Measurements from ENCODE around the gene F8. TPM values are rescaled to one million over a fixed set of nuclear protein-coding genes. Genes with fewer than 3 reads are reported as not detected.

The F8 gene
- total RNA-seq, 2 donors from 2014 or later = 13.2 to 39.1 TPM

DNA sequence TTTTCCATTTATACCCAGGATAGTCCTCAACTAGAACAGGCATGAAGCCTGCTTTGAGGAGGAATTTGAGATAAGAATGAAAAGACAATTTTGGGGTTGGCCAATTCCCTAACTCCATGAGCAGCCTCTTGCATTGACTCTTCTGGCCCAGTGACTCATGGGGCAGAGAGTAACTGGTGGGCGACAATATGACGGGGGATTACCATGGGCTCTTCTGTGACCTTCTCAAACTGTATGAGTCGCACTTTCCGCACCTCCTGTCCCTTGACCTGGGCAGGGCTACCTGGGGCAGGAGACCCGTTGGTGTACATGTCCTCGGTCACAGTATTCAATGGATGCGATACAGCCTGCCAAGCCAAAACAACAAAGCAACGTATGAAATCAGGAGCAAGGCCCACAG is 230.6 kb downstream of the F8 start:
- TF ChIP-seq, protein P1, sequence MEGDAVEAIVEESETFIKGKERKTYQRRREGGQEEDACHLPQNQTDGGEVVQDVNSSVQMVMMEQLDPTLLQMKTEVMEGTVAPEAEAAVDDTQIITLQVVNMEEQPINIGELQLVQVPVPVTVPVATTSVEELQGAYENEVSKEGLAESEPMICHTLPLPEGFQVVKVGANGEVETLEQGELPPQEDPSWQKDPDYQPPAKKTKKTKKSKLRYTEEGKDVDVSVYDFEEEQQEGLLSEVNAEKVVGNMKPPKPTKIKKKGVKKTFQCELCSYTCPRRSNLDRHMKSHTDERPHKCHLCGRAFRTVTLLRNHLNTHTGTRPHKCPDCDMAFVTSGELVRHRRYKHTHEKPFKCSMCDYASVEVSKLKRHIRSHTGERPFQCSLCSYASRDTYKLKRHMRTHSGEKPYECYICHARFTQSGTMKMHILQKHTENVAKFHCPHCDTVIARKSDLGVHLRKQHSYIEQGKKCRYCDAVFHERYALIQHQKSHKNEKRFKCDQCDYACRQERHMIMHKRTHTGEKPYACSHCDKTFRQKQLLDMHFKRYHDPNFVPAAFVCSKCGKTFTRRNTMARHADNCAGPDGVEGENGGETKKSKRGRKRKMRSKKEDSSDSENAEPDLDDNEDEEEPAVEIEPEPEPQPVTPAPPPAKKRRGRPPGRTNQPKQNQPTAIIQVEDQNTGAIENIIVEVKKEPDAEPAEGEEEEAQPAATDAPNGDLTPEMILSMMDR (IDR thresholded peaks at IDR 0.05) = no peak
- no peak for TF ChIP-seq POLR2AphosphoS5 (IDR thresholded peaks at IDR 0.05)
- TF ChIP-seq POLR2A (IDR thresholded peaks at IDR 0.05) = no peak
- Histone ChIP-seq H3K4me3 (no peak overlapping the region), H3K9me3 (no peaks in the 10 kb centered on the region), H3K36me3 (no peaks in the 10 kb centered on the region), H3K4me1 (replicated peaks) (no peaks in the 10 kb centered on the region), H3K27me3 (replicated peaks; ENCODE audit: insufficient read depth) (no peaks in the 10 kb centered on the region), H3K27ac (no peak overlapping the region)
- WGBS = 94% methylated on average over 6 of the region's 8 CpGs
- intact Hi-C loops (cut with DNase I) = no loop called here
- no peak for DNase-seq (ENCODE audit: low spot score)

DNA sequence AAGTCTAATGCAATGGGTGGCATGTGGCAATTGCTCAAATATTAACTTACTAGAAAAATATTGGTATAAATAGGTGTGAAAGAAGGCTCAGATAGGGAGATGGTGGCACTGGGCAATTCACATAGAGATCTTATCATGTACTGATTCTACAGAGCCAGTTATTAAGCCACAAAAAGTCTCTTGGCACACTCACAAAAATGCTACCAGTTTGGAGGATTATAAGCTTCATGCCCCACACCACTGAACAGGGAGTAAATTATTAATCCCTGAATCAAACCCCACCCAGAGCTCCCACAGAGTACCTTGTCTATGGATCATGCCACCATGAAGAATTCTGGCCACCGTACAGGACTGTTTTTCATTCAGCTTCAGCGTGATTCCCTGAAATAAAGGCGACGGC is 231.1 kb downstream of the F8 start:
- H3K36me3 ChIP-seq = no peaks in the 10 kb centered on the region

More for the DNA sequence above, 231.1 kb downstream of the F8 start:
- TF ChIP-seq POLR2A (IDR thresholded peaks at IDR 0.05) (no peak), POLR2AphosphoS5 (IDR thresholded peaks at IDR 0.05) (no peak)
- TF ChIP-seq, protein P1 (IDR thresholded peaks at IDR 0.05) = no peak
- Histone ChIP-seq H3K4me3 (no peak overlapping the region), H3K4me1 (replicated peaks) (no peaks in the 10 kb centered on the region), H3K27ac (no peak overlapping the region), H3K27me3 (replicated peaks; ENCODE audit: insufficient read depth) (no peaks in the 10 kb centered on the region), H3K9me3 (no peaks in the 10 kb centered on the region)
- 79% methylated on average over 4 of the region's 4 CpGs for WGBS
- intact Hi-C loops (cut with DNase I) = no loop called here
- DNase-seq (ENCODE audit: low spot score) = no peak

MicroRNAs within 50 kb of the gene (microRNA counts, 767-probe panel; counts per million panel counts)
- 0 to 431 counts per million in 2 donors for microRNA hsa-miR-1184

Small RNAs within 50 kb of the gene (microRNA-seq; reads per million reads assigned to microRNA genes)
- gene MIR1184-1 = not detected

Small RNAs within 50 kb of the gene (small RNA-seq; reads per million reads assigned to genes)
- 0 reads per million in 2 donors for gene MIR1184-1

Other genes starting within 250 kb of the F8 start
- 10 to 100 TPM; 38.2 to 43.6 TPM for gene MPP1, start 217.2 kb downstream of the F8 start, total RNA-seq
- gene SMIM9, start 188.1 kb downstream of the F8 start, total RNA-seq = not detected
- gene F8A1, start 136.4 kb downstream of the F8 start, total RNA-seq = 10 to 100 TPM in 1 of 2 donors, not detected in 1; 12.3 TPM
- gene FUNDC2, start 4.1 kb upstream of the F8 start, total RNA-seq = 10 to 100 TPM; 47.0 to 72.7 TPM
- gene CMC4, start 48.4 kb upstream of the F8 start, total RNA-seq = 10 to 100 TPM; 23.2 to 27.4 TPM
- gene MTCP1, start 48.4 kb upstream of the F8 start, total RNA-seq = 10 to 100 TPM in 1 of 2 donors, under 1 TPM in 1; 0.36 to 15.8 TPM
- gene BRCC3, start 48.8 kb upstream of the F8 start, total RNA-seq = 10 to 100 TPM in 1 of 2 donors, 1 to 10 TPM in 1; 10.0 to 19.3 TPM
- 10 to 100 TPM; 20.8 to 32.2 TPM for gene VBP1, start 193.7 kb upstream of the F8 start, total RNA-seq
- gene RAB39B, start 241.8 kb upstream of the F8 start, total RNA-seq = 1 to 10 TPM; 2.5 to 3.6 TPM